SK-N-SH (cell line): ENCODE data around the gene CALD1.

Experiments used
- CHD2 ChIP-seq: fragments of 150-350 bp; IDR thresholded peaks from 2 replicates; pipeline ENCODE4 v1.6.1; 2018; ENCODE audit warnings: low read length; ENCODE audit not compliant: partially characterized antibody
- CTCF ChIP-seq: fragments of 200-600 bp; sonication (generic); IDR thresholded peaks from 2 replicates; pipeline ENCODE4 v1.6.1; 2017; ENCODE audit warnings: antibody characterized with exemption, mild to moderate bottlenecking, moderate library complexity
- EP300 ChIP-seq, 2 experiments: IDR thresholded peaks; 2 replicates each; pipeline versions ENCODE4 v1.4.0 to v1.6.1; 2012; ENCODE audit warnings: borderline replicate concordance in 1 of 2, low read depth in 1 of 2, low read length in 1 of 2
- GABPA ChIP-seq: IDR thresholded peaks from 2 replicates; pipeline ENCODE4 v1.4.0; 2012; ENCODE audit warnings: low read depth, mild to moderate bottlenecking
- MAX ChIP-seq: IDR thresholded peaks from 2 replicates; pipeline ENCODE4 v1.4.0; 2012; ENCODE audit warnings: low read depth
- MXI1 ChIP-seq: IDR thresholded peaks from 2 replicates; pipeline ENCODE4 v1.6.1; 2012; ENCODE audit warnings: mild to moderate bottlenecking, low read depth, low read length, improper control_type of control experiment
- POLR2AphosphoS5 ChIP-seq: IDR thresholded peaks from 2 replicates; pipeline ENCODE4 v1.6.1; 2012; ENCODE audit warnings: low read depth, low read length
- RAD21 ChIP-seq: IDR thresholded peaks from 2 replicates; pipeline ENCODE4 v1.6.1; 2012; ENCODE audit warnings: mild to moderate bottlenecking, low read length
- RFX5 ChIP-seq: IDR thresholded peaks from 2 replicates; pipeline ENCODE4 v1.6.1; 2012; ENCODE audit warnings: mild to moderate bottlenecking, improper control_type of control experiment, low read length
- SMC3 ChIP-seq: IDR thresholded peaks from 2 replicates; pipeline ENCODE4 v1.6.1; 2012; ENCODE audit warnings: low read depth, low read length, improper control_type of control experiment
- TAF1 ChIP-seq: IDR thresholded peaks from 2 replicates; pipeline ENCODE4 v1.6.1; 2012; ENCODE audit warnings: low read depth, mild to moderate bottlenecking, low read length, moderate library complexity, borderline replicate concordance
- YY1 ChIP-seq: IDR thresholded peaks from 2 replicates; pipeline ENCODE4 v1.4.0; 2012; ENCODE audit warnings: low read depth, mild to moderate bottlenecking
- TF ChIP-seq, protein P1 (sequence below): IDR thresholded peaks from 2 replicates; pipeline ENCODE4 v1.6.1; 2012; ENCODE audit warnings: mild to moderate bottlenecking, low read depth, low read length, moderate library complexity

- no peak for TF ChIP-seq CTCF
- no peak for TF ChIP-seq MAX
- TF ChIP-seq RAD21 = no peak
- no peak for TF ChIP-seq TAF1
- TF ChIP-seq GABPA = no peak
- TF ChIP-seq RFX5 = no peak
- no peak for TF ChIP-seq SMC3
- no peak for TF ChIP-seq POLR2AphosphoS5
- no peak for TF ChIP-seq YY1
- TF ChIP-seq, protein P1, sequence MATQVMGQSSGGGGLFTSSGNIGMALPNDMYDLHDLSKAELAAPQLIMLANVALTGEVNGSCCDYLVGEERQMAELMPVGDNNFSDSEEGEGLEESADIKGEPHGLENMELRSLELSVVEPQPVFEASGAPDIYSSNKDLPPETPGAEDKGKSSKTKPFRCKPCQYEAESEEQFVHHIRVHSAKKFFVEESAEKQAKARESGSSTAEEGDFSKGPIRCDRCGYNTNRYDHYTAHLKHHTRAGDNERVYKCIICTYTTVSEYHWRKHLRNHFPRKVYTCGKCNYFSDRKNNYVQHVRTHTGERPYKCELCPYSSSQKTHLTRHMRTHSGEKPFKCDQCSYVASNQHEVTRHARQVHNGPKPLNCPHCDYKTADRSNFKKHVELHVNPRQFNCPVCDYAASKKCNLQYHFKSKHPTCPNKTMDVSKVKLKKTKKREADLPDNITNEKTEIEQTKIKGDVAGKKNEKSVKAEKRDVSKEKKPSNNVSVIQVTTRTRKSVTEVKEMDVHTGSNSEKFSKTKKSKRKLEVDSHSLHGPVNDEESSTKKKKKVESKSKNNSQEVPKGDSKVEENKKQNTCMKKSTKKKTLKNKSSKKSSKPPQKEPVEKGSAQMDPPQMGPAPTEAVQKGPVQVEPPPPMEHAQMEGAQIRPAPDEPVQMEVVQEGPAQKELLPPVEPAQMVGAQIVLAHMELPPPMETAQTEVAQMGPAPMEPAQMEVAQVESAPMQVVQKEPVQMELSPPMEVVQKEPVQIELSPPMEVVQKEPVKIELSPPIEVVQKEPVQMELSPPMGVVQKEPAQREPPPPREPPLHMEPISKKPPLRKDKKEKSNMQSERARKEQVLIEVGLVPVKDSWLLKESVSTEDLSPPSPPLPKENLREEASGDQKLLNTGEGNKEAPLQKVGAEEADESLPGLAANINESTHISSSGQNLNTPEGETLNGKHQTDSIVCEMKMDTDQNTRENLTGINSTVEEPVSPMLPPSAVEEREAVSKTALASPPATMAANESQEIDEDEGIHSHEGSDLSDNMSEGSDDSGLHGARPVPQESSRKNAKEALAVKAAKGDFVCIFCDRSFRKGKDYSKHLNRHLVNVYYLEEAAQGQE = no peak
- no peak for TF ChIP-seq EP300 (IDR thresholded peaks at IDR 0.05; ENCODE audit: borderline replicate concordance in 1 of 2, low read depth in 1 of 2, low read length in 1 of 2)
- TF ChIP-seq CHD2 = no peak
- TF ChIP-seq MXI1 = no peak
These were observed 37.4 kb upstream of the CALD1 start for GRCh38 chr7:134741907-134742635.
